ENCODE results near the gene HIRIP3.

HIRIP3 gene

GRCh38 chr16:29995911-29996765 lies 721 bp upstream of the HIRIP3 start, which contains the start of gene INO80E:
Gene INO80E, plus strand, starts transcription at chr16:29996241. Its CDS starts 70 bp downstream, at chr16:29996311.
- peak; percentile 64 to 90 for DNase-seq

- DNase-seq = peak in 1 of 2 experiments; percentile 45
Observed at GRCh38 chr16:29994600-29995323, 655 bp downstream of the HIRIP3 start.

DNA sequence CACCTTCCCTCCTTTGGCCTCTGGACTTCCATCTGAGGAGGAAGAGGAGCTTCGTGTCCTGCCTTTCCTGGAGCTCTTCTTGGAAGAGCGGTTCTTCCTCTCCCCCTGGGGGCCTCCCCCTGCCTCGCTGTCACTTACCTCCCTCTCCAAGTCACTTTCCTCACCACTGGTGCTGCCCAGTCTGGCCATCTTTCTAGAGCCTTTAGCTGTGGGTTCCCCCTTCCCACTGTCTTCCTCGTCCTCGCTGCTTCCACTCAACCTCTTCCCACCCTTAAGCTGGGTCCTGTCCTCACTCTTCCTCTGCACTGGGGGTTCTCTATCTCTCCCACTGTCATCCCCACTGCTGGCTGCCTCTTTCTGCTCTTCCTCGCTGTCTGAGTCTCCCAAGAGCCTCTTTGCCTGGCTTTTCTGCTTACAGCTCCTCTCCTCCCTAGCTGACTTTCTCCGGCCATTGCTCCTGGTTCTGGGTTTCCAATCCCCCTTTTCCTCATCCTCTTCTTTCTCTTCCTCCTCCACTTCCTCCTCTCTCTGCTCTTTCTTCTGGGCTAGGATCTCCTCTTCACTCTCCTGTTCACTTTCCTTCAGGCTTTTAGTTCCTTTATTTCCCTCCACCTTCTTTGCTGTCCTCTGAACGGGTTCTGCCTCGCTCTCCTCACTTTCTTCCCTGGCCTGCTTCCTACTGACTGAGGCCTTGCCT lies 1.4 kb downstream of the HIRIP3 start:
- DNase-seq = no peak

- DNase-seq = no peak
Observed at GRCh38 chr16:29993191-29993902, 2.1 kb downstream of the HIRIP3 start.

DNA sequence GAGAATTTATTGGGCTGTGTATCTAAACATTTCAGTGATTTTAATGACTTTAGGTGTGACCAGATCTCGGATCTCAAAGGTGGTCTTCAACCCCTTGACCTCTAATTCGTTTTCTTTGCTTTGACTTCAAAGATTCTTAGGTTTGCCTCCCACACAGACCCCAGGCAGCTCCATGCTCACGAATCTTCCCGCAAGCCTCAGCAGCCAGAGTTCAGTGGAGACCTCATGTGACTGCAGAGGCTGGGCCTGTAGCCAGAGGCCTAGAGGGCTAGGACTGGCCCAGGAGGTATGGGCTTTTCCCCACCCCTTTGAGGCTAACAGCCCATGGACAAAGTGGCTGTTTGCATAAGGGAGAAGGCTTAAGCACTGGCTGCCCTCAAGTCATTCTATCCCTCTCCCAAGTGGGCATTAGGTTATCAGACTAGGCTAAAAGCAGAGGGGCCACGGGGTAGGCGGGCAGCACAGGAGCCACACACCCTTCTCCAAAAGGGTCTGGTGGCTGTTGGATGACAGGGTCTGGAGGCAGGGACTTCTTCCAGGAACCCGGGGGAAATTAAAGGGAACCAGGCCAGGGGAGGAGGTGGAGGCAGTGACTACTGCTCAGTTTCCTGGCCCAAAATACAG lies 3.0 kb downstream of the HIRIP3 start:
- DNase-seq = no peak

DNA sequence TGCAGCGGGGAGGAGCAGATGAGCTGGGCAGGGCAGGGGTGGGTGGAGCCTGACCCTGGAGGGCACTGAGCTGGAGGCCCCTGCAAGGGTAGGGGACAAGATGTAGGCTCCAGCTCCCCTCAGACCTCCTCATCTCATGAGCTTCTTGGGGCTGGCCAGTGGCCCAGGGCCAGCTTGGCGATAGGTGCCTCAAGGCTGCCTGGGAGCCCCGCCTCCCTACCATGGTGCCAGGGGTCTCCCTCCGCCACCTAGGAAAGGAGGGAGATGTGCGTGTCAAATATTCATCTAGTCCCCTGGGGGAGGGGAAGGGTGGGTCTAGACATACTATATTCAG lies 3.9 kb downstream of the HIRIP3 start:
- DNase-seq = no peak

DNA sequence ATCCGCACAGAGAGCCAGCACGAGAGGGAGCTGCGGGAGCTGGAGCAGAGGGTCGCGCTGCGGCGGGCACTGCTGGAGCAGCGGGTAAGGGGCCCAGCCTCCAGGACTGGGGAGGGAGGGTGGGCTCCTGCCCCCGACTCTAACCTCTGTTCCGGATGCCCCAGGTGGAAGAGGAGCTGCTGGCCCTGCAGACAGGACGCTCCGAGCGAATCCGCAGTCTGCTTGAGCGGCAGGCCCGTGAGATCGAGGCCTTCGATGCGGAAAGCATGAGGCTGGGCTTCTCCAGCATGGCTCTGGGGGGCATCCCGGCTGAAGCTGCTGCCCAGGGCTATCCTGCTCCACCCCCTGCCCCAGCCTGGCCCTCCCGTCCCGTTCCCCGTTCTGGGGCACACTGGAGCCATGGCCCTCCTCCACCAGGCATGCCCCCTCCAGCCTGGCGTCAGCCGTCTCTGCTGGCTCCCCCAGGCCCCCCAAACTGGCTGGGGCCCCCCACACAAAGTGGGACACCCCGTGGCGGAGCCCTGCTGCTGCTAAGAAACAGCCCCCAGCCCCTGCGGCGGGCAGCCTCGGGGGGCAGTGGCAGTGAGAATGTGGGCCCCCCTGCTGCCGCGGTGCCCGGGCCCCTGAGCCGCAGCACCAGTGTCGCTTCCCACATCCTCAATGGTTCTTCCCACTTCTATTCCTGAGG lies 4.4 kb downstream of the HIRIP3 start:
- no peak for DNase-seq

DNA sequence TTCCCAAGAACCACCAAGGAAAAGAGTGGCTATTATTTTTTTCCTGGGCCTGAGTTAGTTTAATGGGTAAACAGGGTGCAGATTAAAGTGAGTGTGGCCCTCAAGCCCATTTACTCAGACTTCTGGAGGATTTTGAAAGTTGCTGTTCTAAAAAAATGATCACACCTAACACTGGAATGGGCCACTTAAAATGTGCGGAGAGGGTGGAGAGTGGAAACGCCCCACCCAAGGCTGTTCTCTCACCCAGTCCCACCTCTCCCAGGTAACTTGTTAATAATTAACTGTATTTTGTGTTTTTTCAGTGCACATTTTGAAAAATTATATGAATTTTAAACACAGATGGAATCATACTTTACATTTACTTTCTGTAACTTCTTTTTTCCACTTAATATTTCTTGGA lies 5.4 kb downstream of the HIRIP3 start:
- DNase-seq = no peak

GRCh38 chr16:29989111-29989858 lies 6.1 kb downstream of the HIRIP3 start:
- DNase-seq = no peak

GRCh38 chr16:29988346-29989075 lies 6.9 kb downstream of the HIRIP3 start:
- DNase-seq = no peak

DNA sequence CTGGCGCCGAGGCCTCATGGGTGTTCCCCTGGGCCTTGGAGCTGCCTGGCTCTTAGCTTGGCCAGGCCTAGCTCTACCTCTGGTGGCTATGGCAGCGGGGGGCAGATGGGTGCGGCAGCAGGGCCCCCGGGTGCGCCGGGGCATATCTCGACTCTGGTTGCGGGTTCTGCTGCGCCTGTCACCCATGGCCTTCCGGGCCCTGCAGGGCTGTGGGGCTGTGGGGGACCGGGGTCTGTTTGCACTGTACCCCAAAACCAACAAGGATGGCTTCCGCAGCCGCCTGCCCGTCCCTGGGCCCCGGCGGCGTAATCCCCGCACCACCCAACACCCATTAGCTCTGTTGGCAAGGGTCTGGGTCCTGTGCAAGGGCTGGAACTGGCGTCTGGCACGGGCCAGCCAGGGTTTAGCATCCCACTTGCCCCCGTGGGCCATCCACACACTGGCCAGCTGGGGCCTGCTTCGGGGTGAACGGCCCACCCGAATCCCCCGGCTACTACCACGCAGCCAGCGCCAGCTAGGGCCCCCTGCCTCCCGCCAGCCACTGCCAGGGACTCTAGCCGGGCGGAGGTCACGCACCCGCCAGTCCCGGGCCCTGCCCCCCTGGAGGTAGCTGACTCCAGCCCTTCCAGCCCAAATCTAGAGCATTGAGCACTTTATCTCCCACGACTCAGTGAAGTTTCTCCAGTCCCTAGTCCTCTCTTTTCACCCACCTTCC lies 7.9 kb downstream of the HIRIP3 start:
- DNase-seq = no peak

- no peak for DNase-seq
Observed at GRCh38 chr16:29986931-29987330, 8.5 kb downstream of the HIRIP3 start.

DNA sequence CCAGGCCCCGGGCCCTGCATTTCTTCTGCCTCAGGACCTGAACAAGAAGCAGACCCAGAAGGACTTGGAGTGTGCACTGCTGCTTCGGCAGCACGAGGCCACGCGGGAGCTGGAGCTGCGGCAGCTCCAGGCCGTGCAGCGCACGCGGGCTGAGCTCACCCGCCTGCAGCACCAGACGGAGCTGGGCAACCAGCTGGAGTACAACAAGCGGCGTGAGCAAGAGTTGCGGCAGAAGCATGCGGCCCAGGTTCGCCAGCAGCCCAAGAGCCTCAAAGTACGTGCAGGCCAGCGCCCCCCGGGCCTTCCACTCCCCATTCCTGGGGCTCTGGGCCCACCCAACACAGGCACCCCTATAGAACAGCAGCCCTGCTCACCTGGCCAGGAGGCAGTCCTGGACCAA lies 9.2 kb downstream of the HIRIP3 start:
- DNase-seq = no peak

DNA sequence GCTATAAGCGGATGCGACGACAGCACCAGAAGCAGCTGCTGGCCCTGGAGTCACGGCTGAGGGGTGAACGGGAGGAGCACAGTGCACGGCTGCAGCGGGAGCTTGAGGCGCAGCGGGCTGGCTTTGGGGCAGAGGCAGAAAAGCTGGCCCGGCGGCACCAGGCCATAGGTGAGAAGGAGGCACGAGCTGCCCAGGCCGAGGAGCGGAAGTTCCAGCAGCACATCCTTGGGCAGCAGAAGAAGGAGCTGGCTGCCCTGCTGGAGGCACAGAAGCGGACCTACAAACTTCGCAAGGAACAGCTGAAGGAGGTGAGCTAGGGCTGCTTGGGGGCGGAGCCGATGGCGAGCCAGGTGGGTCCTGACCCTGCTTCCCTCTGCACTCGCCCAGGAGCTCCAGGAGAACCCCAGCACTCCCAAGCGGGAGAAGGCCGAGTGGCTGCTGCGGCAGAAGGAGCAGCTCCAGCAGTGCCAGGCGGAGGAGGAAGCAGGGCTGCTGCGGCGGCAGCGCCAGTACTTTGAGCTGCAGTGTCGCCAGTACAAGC lies 10.1 kb downstream of the HIRIP3 start:
- no peak for DNase-seq

DNA sequence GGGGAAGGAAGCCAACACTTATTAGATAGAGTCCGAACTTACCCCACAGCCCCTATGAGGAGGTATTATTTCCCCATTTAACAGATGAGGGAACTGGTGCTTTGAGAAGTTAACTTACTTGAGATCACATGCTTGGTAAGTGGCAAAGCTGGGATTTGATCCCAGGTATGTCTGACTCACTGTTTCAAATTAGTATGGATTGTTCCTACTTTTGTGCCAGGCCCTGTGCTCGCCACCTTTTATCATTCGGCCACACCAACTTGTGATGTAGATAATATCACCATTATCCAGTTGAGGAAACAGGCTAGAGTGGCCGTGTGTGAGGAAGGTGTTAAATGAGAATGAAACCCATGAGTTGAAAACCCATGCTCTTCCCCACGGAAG lies 10.7 kb downstream of the HIRIP3 start:
- DNase-seq = no peak

DNA sequence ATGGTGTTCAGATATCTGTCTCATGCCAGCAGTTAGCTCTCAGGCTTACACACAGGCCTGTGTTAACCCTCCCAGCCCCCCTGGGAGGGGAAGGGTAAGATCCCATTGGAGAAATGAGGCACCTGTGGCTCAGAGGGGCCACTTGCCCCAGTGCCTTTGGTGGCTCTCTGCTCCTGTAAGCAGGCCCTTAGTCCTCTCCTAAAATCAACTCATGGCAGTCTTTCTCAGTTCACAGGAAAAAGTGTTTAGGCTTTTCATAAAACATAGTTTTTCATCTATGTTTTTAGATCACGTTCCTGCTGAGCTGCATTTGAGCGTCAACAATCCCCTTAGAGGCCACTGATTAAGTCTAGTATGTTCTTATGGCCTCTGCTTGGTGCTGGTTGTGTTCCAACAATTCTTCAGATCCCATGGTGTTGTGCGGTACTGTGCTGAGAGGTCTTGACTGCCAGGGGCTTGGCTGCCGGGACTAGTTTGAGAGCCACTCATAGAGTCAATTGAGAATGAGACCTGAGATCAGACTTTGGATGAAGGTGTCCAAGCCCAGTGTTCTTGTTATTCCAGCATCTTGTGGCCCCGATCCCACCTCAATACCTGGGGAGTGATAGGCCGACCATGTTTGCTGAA lies 11.2 kb downstream of the HIRIP3 start:
- DNase-seq = no peak

DNA sequence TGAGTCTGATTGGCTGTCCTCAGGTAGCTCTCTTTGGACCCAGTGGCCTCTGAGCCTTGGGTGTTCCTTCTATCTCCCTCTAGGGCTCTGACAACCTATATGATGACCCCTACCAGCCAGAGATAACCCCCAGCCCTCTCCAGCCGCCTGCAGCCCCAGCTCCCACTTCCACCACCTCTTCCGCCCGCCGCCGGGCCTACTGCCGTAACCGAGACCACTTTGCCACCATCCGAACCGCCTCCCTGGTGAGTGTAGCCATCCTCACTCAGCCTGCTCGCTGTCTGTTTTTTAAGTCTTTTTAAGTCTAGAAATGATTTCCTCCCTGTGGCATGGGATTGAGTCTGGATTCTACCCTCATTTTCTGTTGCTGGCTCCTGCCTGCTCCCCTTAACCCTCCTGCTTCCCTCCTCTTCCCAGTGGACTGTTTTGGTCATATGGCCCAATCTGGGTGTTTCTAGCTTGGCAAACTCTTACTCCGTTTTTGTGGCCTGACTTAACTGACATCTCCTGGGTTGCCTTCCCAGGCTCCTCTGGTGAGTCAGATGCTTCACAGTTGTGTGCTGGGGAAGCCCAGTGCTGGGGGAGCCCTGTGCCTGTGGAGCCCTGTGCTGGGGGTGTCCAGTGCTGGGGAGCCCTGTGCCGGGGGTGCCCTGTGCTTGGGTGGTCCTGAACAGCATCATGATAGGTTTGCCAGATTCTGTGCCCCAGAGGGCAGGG lies 11.8 kb downstream of the HIRIP3 start:
- DNase-seq = no peak

Measured in NCI-H187 (cell line).